Nephron (organoid): ENCODE data around the gene SMNDC1.

ENCODE experiments used
- H3K27ac Mint-ChIP-seq, 3 experiments: 2 replicates each; pipeline ENCODE4 v1.8.0; 2020; ENCODE audit warnings: mixed read lengths in 3 of 3, mild to moderate bottlenecking in 2 of 3, moderate library complexity in 1 of 3
- H3K27me3 Mint-ChIP-seq: 2 replicates; pipeline ENCODE4 v1.8.0; 2021; ENCODE audit warnings: low read depth, mild to moderate bottlenecking, moderate library complexity, mixed read lengths
- H3K36me3 Mint-ChIP-seq: 2 replicates; pipeline ENCODE4 v1.8.0; 2020; ENCODE audit warnings: low read depth, mixed read lengths
- H3K4me1 Mint-ChIP-seq: 2 replicates; pipeline ENCODE4 v1.8.0; 2020; ENCODE audit warnings: mixed read lengths
- H3K4me3 Mint-ChIP-seq, 3 experiments: 2 replicates each; pipeline ENCODE4 v1.8.0; 2020; ENCODE audit warnings: mild to moderate bottlenecking in 3 of 3, mixed read lengths in 3 of 3, moderate library complexity in 2 of 3
- H3K9me3 Mint-ChIP-seq: 2 replicates; pipeline ENCODE4 v1.8.0; 2020; ENCODE audit warnings: mixed read lengths
- TF ChIP-seq, protein P1 (sequence below), 3 experiments: fragments of 200-600 bp; sonication (generic); IDR thresholded peaks; one replicate each; pipeline ENCODE4 v1.5.0; 2021; ENCODE audit warnings: antibody characterized with exemption in 3 of 3; ENCODE audit not compliant: unreplicated experiment in 3 of 3

The SMNDC1 gene

GRCh38 chr10:110305767-110306451, 1.2 kb upstream of the SMNDC1 start:
- Mint-ChIP-seq H3K4me3 (peak overlapping the region; percentile 93 to 97 (median 94)), H3K9me3 (no peaks in the 10 kb centered on the region), H3K36me3 (peaks cover 26% of the 10 kb centered on the region), H3K27ac (peak overlapping the region; percentile 96 to 100 (median 98)), H3K27me3 (no peaks in the 10 kb centered on the region), H3K4me1 (peaks cover 34% of the 10 kb centered on the region)
- TF ChIP-seq, protein P1, sequence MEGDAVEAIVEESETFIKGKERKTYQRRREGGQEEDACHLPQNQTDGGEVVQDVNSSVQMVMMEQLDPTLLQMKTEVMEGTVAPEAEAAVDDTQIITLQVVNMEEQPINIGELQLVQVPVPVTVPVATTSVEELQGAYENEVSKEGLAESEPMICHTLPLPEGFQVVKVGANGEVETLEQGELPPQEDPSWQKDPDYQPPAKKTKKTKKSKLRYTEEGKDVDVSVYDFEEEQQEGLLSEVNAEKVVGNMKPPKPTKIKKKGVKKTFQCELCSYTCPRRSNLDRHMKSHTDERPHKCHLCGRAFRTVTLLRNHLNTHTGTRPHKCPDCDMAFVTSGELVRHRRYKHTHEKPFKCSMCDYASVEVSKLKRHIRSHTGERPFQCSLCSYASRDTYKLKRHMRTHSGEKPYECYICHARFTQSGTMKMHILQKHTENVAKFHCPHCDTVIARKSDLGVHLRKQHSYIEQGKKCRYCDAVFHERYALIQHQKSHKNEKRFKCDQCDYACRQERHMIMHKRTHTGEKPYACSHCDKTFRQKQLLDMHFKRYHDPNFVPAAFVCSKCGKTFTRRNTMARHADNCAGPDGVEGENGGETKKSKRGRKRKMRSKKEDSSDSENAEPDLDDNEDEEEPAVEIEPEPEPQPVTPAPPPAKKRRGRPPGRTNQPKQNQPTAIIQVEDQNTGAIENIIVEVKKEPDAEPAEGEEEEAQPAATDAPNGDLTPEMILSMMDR (IDR thresholded peaks at IDR 0.05; ENCODE audit: unreplicated experiment in 3 of 3), result peak; percentile 59 to 67 (median 62)

DNA sequence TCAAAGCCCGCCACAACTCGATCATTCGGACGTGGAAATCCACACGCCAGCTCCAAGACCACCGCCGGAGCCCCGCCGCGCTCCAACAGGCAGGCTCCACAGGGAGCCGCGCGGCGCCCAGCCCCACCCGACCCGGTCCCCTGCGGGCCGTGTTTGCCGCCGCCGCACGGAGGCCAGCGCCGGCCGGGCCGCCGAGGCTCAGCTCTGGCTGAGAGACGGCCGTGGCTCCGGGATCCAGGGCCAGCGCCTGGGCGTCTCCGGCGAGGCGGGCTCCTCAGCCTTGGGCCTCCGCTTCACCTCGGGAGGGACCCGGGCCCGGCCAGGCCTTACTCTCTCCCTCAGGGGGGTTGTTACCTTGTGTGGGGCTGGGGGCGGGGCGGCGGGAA, 333 bp downstream of the SMNDC1 start:
- Mint-ChIP-seq H3K27me3 (no peaks in the 10 kb centered on the region), H3K9me3 (no peaks in the 10 kb centered on the region), H3K4me3 (peak overlapping the region; percentile 93 to 97 (median 95)), H3K36me3 (peaks cover 35% of the 10 kb centered on the region), H3K4me1 (peaks cover 42% of the 10 kb centered on the region), H3K27ac (peak overlapping the region; percentile 96 to 100 (median 98))
- TF ChIP-seq, protein P1 (IDR thresholded peaks at IDR 0.05; ENCODE audit: unreplicated experiment in 3 of 3), result no peak

DNA sequence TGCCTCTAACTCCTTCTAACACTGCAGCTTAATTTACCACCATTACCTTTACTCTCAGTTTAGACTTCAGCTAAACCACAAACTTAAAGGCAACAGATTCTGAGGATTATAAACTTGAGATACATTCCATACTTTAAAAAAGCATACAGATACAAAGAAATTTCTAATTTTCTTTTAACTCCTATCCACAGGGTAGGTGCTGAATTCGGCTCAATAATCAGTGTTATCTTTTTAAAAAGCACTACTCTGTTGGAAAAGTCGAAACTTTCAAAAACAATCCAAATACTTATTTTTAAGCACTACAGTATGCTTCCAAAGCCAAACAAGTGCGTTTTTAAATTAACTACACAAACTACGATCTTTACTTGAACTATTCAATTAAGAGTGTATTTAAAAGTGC, 1.0 kb downstream of the SMNDC1 start:
- Mint-ChIP-seq H3K9me3 (no peaks in the 10 kb centered on the region), H3K36me3 (peaks cover 41% of the 10 kb centered on the region), H3K27me3 (no peaks in the 10 kb centered on the region), H3K4me3 (peak overlapping the region; percentile 93 to 95 (median 94)), H3K4me1 (peaks cover 42% of the 10 kb centered on the region), H3K27ac (peak overlapping the region; percentile 83 to 96 (median 89))
- TF ChIP-seq, protein P1 (IDR thresholded peaks at IDR 0.05; ENCODE audit: unreplicated experiment in 3 of 3), result no peak

GRCh38 chr10:110300486-110300986, 4.2 kb downstream of the SMNDC1 start:
- TF ChIP-seq, protein P1 (IDR thresholded peaks at IDR 0.05; ENCODE audit: unreplicated experiment in 3 of 3), result no peak
- peak overlapping the region in 1 of 3 experiments; percentile 24 for H3K27ac Mint-ChIP-seq
- peaks cover 68% of the 10 kb centered on the region for H3K36me3 Mint-ChIP-seq
- peak overlapping the region; percentile 11 to 57 (median 46) for H3K4me3 Mint-ChIP-seq
- peaks cover 36% of the 10 kb centered on the region for H3K4me1 Mint-ChIP-seq
- no peaks in the 10 kb centered on the region for H3K27me3 Mint-ChIP-seq
- no peaks in the 10 kb centered on the region for H3K9me3 Mint-ChIP-seq

GRCh38 chr10:110296966-110297365, 7.8 kb downstream of the SMNDC1 start:
- TF ChIP-seq, protein P1 (IDR thresholded peaks at IDR 0.05; ENCODE audit: unreplicated experiment in 3 of 3), result no peak
- H3K9me3 Mint-ChIP-seq, result no peaks in the 10 kb centered on the region
- H3K4me3 Mint-ChIP-seq, result no peak overlapping the region
- no peak overlapping the region for H3K27ac Mint-ChIP-seq
- H3K36me3 Mint-ChIP-seq, result peaks cover 77% of the 10 kb centered on the region
- no peaks in the 10 kb centered on the region for H3K27me3 Mint-ChIP-seq
- peaks cover 15% of the 10 kb centered on the region for H3K4me1 Mint-ChIP-seq

GRCh38 chr10:110286841-110287240, 17.9 kb downstream of the SMNDC1 start:
- Mint-ChIP-seq H3K9me3 (no peaks in the 10 kb centered on the region), H3K27ac (peak overlapping the region in 1 of 3 experiments; percentile 70), H3K4me1 (peaks cover 4% of the 10 kb centered on the region), H3K4me3 (no peak overlapping the region), H3K27me3 (no peaks in the 10 kb centered on the region), H3K36me3 (peaks cover 29% of the 10 kb centered on the region)
- TF ChIP-seq, protein P1 (IDR thresholded peaks at IDR 0.05; ENCODE audit: unreplicated experiment in 3 of 3), result no peak
